Measurements from ENCODE around the gene LCE1E.

LCE1E gene

GRCh38 chr1:152786077-152786476 lies at the start of gene LCE1E:
Gene LCE1E, plus strand, starts transcription at chr1:152786257. Its CDS starts 1,043 bp downstream, at chr1:152787300.
- no peak for FAIRE-seq

- no peak for FAIRE-seq
These were observed 48.1 kb upstream of the LCE1E start for GRCh38 chr1:152737997-152738396.

- no peak for FAIRE-seq
These were observed 46.2 kb upstream of the LCE1E start for GRCh38 chr1:152739841-152740240.

- FAIRE-seq = no peak
These were observed 44.4 kb upstream of the LCE1E start for GRCh38 chr1:152741656-152742055.

GRCh38 chr1:152743371-152744145 lies 42.5 kb upstream of the LCE1E start:
- FAIRE-seq = no peak

- FAIRE-seq = no peak
These were observed 40.8 kb upstream of the LCE1E start for GRCh38 chr1:152745289-152745704.

- FAIRE-seq = no peak
These were observed 40.2 kb upstream of the LCE1E start for GRCh38 chr1:152745765-152746444.

- no peak for FAIRE-seq
These were observed 38.2 kb upstream of the LCE1E start for GRCh38 chr1:152747831-152748230.

- FAIRE-seq = no peak
These were observed 33.8 kb upstream of the LCE1E start for GRCh38 chr1:152752225-152752624.

GRCh38 chr1:152753586-152753985 lies 32.5 kb upstream of the LCE1E start:
- FAIRE-seq = no peak

GRCh38 chr1:152756872-152757271 lies 29.2 kb upstream of the LCE1E start:
- FAIRE-seq = no peak

GRCh38 chr1:152757747-152758146 lies 28.3 kb upstream of the LCE1E start, which contains the start of gene KPRP:
Gene KPRP, plus strand, starts transcription at chr1:152758025. Its CDS starts 1,564 bp downstream, at chr1:152759589.
- no peak for FAIRE-seq

- no peak for FAIRE-seq
These were observed 27.4 kb upstream of the LCE1E start for GRCh38 chr1:152758636-152759035.

GRCh38 chr1:152759453-152760173 lies 26.4 kb upstream of the LCE1E start:
- no peak for FAIRE-seq

- FAIRE-seq = no peak
These were observed 25.4 kb upstream of the LCE1E start for GRCh38 chr1:152760551-152761190.

GRCh38 chr1:152761609-152762213 lies 24.3 kb upstream of the LCE1E start:
- FAIRE-seq = no peak

GRCh38 chr1:152768847-152769533 lies 17.1 kb upstream of the LCE1E start:
- no peak for FAIRE-seq

GRCh38 chr1:152770411-152770810 lies 15.6 kb upstream of the LCE1E start:
- FAIRE-seq = no peak

GRCh38 chr1:152774875-152775274 lies 11.2 kb upstream of the LCE1E start, which contains the start of gene LCE1F:
Gene LCE1F, plus strand, starts transcription at chr1:152775140. Its CDS starts 1,232 bp downstream, at chr1:152776372.
- no peak for FAIRE-seq

GRCh38 chr1:152776361-152776760 lies 9.7 kb upstream of the LCE1E start:
- no peak for FAIRE-seq

- FAIRE-seq = no peak
These were observed 8.4 kb upstream of the LCE1E start for GRCh38 chr1:152777510-152778137.
